Spleen (tissue), 7 donors: ENCODE data around the gene TGFB1I1.

Experiments used
- POLR2A ChIP-seq, 3 donors: fragments of 450-650 bp; IDR thresholded peaks; one replicate each; pipeline ENCODE4 v1.5.1; 2017; ENCODE audit warnings: antibody characterized with exemption in 3 of 3, mild to moderate bottlenecking in 1 of 3
- POLR2AphosphoS5 ChIP-seq, 3 donors: sonication (generic); formaldehyde crosslinking; IDR thresholded peaks; one replicate each; pipeline ENCODE4 v1.5.1; 2017; ENCODE audit warnings: antibody characterized with exemption in 3 of 3
- TF ChIP-seq, protein P1 (sequence below), 11 experiments: fragments of 200-600 bp in 7 of 11; fragments of 450-650 bp in 4 of 11; sonication (generic) in 4 of 11; IDR thresholded peaks in 8 of 11; conservative IDR thresholded peaks in 3 of 11; 1 replicate in 7 of 11; 2 replicates in 4 of 11; pipeline versions ENCODE4 v1.4.0 to v1.8.0; 2016 to 2021; ENCODE audit warnings: antibody characterized with exemption in 11 of 11, inconsistent platforms in 4 of 11, mild to moderate bottlenecking in 1 of 11
- donor health status: DM: no; HTN: no; CAD: no; lungs with moderate emphysema.
- donor health status: DM: no; HTN: no; CAD: no.
- donor health status: DM: no; HTN: no; CAD: no.

GRCh38 chr16:31507617-31507928, 35.6 kb downstream of the TGFB1I1 start:
- TF ChIP-seq, protein P1, sequence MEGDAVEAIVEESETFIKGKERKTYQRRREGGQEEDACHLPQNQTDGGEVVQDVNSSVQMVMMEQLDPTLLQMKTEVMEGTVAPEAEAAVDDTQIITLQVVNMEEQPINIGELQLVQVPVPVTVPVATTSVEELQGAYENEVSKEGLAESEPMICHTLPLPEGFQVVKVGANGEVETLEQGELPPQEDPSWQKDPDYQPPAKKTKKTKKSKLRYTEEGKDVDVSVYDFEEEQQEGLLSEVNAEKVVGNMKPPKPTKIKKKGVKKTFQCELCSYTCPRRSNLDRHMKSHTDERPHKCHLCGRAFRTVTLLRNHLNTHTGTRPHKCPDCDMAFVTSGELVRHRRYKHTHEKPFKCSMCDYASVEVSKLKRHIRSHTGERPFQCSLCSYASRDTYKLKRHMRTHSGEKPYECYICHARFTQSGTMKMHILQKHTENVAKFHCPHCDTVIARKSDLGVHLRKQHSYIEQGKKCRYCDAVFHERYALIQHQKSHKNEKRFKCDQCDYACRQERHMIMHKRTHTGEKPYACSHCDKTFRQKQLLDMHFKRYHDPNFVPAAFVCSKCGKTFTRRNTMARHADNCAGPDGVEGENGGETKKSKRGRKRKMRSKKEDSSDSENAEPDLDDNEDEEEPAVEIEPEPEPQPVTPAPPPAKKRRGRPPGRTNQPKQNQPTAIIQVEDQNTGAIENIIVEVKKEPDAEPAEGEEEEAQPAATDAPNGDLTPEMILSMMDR (IDR thresholded peaks at IDR 0.05 in 8 of 11, conservative IDR thresholded peaks at IDR 0.05 in 3 of 11) = no peak
- TF ChIP-seq POLR2A (IDR thresholded peaks at IDR 0.05) (no peak), POLR2AphosphoS5 (IDR thresholded peaks at IDR 0.05) (no peak)
